ENCODE measurements around the gene LEMD2.

GRCh38 chr6:33807606-33808005, 18.7 kb upstream of the LEMD2 start:
- no peak for TF ChIP-seq CTCF (optimal IDR thresholded peaks at IDR 0.05 in 1 of 3, IDR thresholded peaks at IDR 0.05 in 1 of 3, conservative IDR thresholded peaks at IDR 0.05 in 1 of 3; ENCODE audit: extremely low read depth in 1 of 3, insufficient read depth in 2 of 3, low read length in 3 of 3)
- TF ChIP-seq EZH2 (IDR thresholded peaks at IDR 0.05; ENCODE audit: low read length), result no peak

All from keratinocyte (primary cell).